Measurements from ENCODE around the gene OTOP1.
"Not testable (repeated sequence)": the region's sequence is repeated elsewhere in the genome, so short reads cannot be mapped to it uniquely, and the experiment has no call there.

DNA sequence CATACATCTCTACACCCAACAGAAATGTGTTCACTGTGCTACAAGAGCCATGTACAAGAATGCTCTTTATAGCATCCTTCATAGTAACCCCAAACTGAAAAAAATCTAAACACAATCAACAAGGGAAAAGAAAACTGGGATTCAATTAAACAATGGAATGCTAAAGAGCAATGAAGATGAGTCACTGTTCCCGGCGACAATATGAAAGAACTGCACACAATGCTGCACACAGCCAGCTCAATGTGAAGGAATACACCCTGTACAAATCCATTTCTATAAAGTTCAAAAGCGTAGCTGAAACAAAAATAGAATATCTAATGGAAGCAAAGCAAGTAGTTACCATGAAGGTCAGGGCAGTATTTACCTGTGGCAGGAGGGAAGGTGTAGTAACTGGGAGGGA lies 12.8 kb upstream of the OTOP1 start:
- not testable (repeated sequence) for TF ChIP-seq PRDM1 (tag by site-specific recombination; IDR thresholded peaks at IDR 0.05); ZNF24 (tag by site-specific recombination; IDR thresholded peaks at IDR 0.05); ZNF302 (tag by site-specific recombination; IDR thresholded peaks at IDR 0.05; ENCODE audit: low read depth); ZNF10 (tag by site-specific recombination; IDR thresholded peaks at IDR 0.05); ZNF426 (tag by site-specific recombination; IDR thresholded peaks at IDR 0.05); ZNF777 (tag by site-specific recombination; IDR thresholded peaks at IDR 0.05; ENCODE audit: borderline replicate concordance); ZBTB21 (tag by site-specific recombination; IDR thresholded peaks at IDR 0.05)
- TF ChIP-seq, protein P1, sequence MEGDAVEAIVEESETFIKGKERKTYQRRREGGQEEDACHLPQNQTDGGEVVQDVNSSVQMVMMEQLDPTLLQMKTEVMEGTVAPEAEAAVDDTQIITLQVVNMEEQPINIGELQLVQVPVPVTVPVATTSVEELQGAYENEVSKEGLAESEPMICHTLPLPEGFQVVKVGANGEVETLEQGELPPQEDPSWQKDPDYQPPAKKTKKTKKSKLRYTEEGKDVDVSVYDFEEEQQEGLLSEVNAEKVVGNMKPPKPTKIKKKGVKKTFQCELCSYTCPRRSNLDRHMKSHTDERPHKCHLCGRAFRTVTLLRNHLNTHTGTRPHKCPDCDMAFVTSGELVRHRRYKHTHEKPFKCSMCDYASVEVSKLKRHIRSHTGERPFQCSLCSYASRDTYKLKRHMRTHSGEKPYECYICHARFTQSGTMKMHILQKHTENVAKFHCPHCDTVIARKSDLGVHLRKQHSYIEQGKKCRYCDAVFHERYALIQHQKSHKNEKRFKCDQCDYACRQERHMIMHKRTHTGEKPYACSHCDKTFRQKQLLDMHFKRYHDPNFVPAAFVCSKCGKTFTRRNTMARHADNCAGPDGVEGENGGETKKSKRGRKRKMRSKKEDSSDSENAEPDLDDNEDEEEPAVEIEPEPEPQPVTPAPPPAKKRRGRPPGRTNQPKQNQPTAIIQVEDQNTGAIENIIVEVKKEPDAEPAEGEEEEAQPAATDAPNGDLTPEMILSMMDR (tag by site-specific recombination; IDR thresholded peaks at IDR 0.05), result not testable (repeated sequence)

Measured in HEK293 (cell line).